ENCODE results near the gene ZNF84. TPM values are rescaled to one million over a fixed set of nuclear protein-coding genes. Genes with fewer than 3 reads are reported as not detected.

ZNF84 gene
- total RNA-seq (2014; rRNA removed; shearing (Covaris generic)), result 13.4 and 14.3 TPM in 2 replicates
- polyA plus RNA-seq (2015; cell fraction: cytosol; rRNA removed), result 7.2 and 10.4 TPM in 2 replicates
- polyA plus RNA-seq (2015; cell fraction: nucleus; rRNA removed), result 39.0 and 42.5 TPM in 2 replicates

DNA sequence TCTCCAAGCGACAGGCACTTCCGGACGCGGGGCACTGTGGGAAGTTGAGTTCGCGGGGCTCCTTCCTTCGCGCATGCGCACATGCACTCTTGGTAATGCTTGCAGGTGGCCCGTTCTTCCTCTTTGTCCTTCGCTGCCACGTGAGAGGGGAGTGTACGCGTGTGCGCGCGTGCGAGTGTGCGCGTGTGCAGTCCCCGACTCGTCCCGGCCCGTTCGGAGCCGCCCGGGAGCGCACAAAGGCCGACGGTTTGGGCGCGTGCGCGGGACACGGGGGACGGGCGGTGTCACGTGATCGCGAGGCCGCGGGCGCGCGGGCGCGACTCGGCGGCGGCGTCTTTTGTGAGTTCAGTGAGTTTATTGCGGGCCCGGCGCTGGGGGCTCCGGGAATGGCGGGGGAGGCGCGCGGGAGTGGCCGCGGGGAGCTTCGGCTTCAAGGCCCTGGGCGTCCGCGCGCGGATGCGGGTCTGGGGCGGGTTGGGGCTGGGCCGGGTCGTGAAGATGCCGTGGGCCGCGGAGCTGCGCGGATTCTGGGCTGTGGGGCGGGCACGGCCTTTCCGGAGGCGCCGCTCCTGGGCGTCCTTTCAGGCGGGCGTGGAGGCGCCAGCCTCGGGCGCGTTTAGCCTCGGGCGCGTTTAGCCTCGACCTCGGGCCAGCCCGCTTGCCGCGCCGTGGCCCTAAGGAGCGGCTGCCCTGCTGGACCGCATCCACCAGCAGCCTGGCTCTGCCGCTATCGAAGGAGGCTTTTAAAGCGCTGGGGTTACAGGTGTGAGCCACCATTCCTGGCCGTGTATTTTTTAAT lies at the start of gene ZNF84:
Gene ZNF84 (plus strand): TSS at position 303 of the 799 bp plus-strand sequence. CDS start 3,959 bp downstream, outside the sequence.
- DNase-seq (ENCODE audit: low read depth), result peak; percentile 96

DNA sequence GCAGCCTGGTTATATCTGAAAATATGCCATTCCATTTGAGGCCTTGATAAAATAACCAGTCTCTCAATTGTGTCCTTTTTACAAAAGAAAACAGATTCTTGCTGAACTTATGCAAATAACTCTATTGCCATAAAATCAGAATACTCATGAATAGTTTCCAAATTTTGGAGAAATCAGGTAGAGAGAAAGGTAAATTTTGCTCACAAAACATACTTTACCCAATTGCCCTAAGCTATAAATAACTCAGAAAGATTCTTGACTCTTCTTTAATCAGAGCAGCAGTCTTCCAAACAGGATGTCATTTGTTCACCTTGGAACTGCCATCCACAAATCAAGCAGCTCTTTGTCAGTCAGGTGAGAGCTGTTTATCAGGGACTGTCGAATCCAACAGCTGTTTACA lies 38.6 kb upstream of the ZNF84 start:
- DNase-seq (ENCODE audit: low read depth), result no peak

DNA sequence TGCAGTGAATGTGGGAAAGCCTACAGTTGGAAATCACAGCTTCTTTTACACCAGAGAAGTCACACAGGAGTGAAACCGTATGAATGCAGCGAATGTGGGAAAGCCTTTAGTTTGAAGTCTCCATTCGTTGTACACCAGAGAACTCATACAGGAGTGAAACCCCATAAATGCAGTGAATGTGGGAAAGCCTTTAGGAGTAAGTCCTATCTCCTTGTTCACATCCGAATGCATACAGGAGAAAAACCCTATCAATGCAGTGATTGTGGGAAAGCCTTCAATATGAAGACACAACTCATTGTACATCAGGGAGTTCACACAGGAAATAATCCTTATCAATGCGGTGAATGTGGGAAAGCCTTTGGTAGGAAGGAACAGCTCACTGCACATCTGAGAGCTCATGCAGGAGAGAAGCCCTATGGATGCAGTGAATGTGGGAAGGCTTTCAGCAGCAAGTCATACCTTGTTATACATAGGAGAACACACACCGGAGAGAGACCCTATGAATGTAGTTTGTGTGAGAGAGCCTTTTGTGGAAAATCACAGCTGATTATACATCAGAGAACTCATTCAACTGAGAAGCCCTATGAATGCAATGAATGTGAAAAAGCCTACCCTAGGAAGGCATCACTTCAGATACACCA lies 26.5 kb upstream of the ZNF84 start:
- no peak for DNase-seq (ENCODE audit: low read depth)

DNA sequence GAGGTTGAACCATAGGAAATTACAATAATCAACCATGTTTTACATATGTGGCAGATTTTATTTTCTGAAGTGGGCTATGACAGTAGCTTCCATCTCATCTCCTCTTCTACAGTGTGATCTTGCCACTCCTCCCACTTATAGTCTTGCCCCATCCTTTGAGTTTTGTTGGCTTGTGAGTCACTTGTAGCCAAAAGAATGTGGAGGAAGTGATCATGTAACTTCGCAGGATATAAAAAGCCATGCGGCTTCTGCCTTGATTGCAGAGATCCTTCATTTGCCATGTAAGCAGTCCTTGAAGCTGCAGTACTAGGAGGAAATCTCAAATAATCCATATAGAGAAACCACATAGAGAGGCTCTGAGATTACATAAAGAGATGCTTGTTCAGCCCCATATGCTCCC lies 13.7 kb upstream of the ZNF84 start:
- peak; percentile 45 for DNase-seq (ENCODE audit: low read depth)

DNA sequence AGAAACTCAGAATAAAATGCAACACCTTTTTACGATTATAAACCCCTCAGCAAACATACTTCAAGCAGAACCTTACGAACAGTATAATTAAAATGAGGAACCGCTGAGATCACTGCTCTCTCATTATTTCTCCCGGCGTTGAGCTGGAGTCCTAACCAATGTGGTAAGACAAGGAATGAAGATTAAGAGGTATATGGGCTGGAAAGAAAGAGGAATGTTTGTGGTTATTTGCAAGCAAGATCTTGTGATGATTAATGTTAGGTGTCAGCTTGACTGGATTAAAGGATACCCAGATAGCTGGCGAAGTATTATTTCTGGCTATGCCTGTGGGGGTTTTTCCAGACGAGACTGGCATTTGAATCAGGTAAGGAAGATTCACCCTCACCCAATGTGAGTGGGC lies 10.3 kb upstream of the ZNF84 start:
- DNase-seq (ENCODE audit: low read depth), result peak; percentile 6

DNA sequence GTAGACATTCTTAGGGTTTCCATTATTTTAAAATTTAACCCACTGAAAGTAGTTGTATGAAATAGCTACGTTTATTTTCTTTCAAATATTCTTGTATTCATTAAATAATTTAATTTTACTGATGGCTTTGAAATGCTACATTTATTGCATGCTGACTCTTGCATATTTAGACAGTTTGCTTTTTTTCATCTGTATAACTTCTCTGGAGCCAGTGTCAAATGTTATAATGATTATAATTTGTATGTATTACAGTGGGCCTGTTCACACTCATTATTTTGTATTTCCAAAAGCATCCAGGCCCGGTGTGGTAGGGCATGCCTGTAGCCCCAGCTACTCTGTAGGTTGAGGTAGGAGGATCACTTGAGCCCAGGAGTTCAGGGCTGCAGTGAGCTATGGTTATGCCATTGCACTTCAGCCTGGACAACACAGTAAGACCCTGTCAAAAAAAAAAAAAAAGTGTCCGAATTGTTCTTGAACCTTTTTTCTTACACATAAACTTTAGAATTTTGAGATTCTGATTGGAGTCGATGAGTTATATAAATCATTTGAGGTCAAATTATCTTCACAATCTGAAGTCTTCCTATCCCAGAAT lies 905 bp downstream of the ZNF84 start:
- DNase-seq (ENCODE audit: low read depth), result no peak

DNA sequence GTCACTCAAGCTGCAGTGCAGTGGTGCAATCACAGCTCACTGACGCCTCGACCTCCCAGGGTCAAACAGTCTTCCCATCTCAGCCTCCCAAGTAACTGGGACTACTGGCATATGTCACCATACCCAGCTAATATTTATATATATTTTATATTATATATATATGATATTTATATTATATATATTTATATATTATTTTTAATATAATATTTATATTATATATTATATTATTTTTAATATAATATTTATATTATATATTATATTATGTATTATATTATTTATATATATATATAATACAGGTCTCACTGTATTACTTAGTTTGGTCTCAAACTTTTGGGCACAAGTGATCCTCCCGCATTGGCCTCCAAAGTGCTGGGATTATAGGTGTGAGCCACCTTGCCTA lies 9.4 kb downstream of the ZNF84 start:
- DNase-seq (ENCODE audit: low read depth), result no peak

DNA sequence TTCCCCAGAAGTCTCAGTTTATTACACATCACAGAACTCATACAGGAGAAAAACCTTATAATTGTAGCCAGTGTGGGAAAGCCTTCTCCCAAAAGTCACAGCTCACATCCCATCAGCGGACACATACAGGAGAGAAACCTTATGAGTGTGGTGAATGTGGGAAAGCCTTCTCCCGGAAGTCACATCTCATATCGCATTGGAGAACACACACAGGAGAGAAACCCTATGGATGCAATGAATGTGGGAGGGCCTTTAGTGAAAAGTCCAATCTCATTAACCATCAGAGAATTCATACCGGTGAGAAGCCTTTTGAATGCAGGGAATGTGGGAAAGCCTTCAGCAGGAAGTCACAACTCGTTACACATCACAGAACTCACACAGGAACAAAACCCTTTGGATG lies 20.1 kb downstream of the ZNF84 start:
- no peak for DNase-seq (ENCODE audit: low read depth)

DNA sequence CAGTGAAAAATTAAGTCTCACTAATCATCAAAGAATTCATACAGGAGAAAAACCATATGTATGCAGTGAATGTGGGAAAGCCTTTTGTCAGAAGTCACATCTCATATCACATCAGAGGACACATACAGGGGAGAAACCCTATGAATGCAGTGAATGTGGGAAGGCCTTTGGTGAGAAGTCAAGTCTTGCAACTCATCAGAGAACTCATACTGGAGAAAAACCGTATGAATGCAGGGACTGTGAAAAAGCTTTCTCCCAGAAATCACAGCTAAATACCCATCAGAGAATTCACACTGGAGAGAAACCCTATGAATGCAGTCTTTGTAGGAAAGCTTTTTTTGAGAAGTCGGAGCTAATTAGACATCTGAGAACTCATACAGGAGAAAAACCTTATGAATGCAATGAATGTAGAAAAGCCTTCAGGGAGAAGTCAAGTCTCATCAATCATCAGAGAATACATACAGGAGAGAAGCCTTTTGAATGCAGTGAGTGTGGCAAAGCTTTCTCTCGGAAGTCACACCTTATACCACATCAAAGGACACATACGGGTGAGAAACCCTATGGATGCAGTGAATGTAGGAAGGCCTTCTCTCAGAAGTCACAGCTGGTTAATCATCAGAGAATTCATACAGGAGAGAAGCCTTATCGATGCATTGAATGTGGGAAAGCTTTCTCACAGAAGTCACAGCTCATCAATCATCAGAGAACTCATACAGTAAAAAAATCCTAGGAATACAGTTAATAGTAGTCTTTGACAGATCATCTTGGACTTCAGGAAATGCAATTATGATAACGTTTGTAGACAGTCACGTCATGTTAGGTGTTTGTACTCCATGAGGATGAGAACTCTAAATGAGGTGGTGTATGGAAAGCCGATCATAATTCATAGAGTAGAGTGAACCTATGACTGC lies 21.1 kb downstream of the ZNF84 start:
- peak; percentile 12 for DNase-seq (ENCODE audit: low read depth)

DNA sequence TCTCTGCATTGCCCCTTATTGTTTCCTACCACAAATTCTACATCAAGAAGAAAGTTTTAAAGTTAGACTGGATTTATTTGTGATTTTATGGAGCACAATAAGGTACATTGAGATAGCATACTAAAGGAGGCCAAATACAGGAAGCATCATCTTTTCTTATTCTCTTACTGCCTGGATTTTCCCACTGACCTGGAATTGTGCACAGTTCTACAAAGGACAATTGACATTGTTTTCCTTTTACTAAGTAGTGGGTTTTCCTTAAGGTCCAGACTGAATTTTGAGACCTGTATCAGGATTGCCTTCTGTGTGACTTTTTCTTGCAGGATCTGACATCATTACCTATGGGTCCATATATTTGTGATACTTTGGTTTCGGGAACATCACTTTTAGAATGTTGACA lies 24.6 kb downstream of the ZNF84 start:
- DNase-seq (ENCODE audit: low read depth), result no peak

DNA sequence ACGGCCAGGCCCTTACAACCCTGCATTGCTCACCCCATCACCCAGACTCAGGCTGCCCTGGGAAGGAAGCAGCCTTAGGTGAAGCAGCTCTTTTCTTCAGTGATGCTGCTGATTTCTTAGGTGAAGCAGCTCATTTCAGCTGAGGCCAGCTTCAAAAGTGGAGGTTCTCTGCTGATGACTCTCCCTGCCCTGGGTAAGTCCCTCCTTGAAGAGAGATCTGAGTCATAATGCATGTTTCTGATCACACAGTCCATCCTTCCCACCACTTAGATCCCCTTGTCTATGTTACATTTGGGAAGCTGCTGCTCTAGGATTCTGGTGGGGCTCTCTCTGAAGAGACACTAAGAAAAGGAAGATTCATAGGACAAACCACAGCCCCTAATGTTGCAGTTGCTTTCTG lies 26.2 kb downstream of the ZNF84 start:
- DNase-seq (ENCODE audit: low read depth), result no peak

DNA sequence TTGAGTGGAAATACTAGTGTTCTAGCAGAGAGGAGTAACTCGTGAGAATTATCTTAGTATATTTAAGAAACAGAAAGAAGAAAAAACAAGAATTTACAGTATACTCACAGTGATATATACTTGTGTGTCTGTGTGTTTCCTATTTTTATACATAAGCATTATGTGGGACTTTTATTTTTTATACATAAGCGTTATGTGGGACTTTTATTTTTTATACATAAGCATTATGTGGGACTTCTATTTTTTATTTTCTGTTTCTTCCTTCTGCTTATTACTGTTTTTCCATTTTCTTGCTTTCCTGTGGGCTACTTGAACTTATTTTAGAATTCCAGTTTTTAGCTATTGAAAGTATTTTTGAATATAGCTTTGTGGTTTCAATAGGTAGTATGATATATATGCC lies 36.5 kb downstream of the ZNF84 start:
- DNase-seq (ENCODE audit: low read depth), result no peak

DNA sequence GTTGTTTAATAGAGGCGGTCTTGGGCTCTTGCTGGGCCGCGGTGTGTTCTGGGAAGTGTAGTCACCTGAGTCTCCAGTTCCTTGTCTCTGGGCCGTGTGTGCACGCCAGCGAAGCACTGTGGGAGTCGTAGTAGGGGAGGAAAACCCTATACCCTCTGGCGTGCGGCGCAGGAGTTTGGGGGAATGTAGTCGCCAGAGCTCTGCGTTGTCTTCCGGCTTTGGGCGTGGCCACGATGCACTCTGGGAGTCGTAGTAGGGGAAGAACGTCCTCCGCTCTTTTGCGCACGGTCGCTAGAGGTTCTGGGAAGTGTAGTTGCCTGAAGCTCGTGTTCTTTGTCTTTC lies 42.7 kb downstream of the ZNF84 start:
- peak; percentile 98 for DNase-seq (ENCODE audit: low read depth)

DNA sequence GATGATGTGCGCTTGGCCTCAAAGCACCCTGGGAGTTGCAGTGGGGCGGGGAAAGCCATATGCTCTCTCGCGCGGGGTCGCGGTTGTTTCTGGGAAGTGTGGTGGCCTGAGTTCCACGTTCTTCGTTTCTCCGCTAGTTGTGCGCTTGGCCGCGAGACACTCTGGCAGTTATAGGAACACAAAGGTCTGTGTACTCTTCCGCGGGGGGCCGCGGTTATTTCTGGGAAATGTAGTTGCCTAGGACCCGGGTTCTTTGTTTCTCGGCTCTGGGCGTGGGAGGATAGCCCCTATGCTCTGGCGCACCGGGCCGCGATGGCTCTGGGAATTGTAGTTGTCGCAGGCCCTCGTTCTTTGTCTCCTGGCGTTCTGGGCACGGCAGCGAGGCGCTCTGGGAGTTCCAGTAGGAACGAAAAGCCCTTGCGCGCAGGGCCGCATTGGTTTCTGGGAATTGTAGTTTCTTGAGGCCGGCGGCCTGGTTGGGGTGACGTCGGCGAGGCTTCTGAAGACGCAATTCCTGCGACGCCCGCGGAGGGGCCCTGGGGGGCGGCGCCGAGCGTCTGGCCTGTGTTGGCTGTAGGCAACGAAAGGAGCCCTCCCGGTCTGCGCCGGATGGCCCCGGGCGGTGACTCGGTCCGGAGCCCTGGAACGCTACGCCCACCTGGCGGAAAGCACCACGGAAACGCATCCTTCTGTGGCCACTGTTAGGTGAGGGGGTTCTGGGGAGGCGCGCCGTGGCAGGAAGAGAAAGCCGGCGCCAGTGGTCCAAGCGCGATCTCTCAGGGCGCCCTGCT lies 43.3 kb downstream of the ZNF84 start, which contains the start of gene ZNF140:
Gene ZNF140 (plus strand): TSS at position 556 of the 791 bp plus-strand sequence. CDS start 398 bp downstream, outside the sequence.
- DNase-seq (ENCODE audit: low read depth), result peak; percentile 95

DNA sequence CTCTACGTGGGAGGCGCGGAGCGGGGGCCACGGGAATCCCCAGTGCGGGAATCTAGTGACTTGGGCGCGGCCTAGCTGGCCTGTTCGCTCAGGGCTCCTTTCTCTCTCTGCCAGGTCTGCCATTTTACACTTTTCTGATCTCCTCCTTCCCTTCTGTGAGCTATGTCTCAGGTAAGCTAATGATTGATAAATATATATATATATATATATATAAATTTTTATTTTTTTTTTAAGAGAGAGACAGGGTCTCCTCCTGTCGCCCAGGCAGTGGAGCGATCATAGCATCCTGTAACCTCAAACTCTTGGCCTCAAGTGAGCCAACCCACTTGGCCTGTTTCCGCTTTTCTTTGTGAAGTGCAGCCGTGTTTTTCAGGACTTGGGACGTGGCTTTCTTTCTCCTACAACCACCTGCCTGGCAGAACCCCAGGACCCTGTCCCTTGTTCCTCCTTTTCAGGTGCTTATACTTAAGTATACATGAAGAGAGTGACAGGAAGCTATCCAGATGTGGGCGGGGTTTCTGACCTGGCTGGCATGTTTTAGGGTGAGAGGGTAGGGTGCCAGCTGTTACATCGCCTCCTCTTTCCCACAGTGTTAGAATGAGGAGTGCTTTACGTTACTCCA lies 44.0 kb downstream of the ZNF84 start:
- DNase-seq (ENCODE audit: low read depth), result no peak

DNA sequence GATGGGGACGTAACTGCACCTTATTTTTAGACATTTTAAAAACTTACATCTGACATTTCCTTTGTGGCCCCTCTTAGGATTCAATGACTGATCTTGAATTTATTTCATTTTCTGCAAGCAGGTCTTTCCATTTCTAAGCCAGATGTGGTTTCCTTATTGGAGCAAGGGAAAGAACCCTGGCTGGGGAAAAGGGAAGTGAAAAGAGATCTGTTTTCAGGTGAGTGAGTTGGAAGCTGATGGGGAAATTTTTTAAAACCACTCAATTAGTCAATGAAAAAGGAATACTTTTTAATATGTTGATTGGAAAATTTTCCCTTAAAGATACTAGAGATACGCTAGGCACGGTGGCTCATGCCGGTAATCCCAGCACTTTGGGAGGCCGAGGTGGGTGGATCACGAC lies 46.0 kb downstream of the ZNF84 start:
- DNase-seq (ENCODE audit: low read depth), result no peak

DNA sequence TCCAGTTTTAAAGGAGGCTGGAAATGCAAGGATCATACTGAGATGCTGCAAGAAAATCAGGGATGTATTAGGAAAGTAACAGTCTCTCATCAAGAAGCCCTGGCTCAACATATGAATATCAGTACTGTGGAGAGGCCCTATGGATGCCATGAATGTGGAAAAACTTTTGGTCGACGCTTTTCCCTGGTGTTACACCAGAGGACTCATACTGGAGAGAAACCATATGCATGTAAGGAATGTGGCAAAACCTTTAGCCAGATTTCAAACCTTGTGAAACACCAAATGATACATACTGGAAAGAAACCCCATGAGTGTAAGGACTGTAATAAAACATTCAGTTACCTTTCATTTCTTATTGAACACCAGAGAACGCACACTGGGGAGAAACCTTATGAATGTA lies 68.3 kb downstream of the ZNF84 start:
- DNase-seq (ENCODE audit: low read depth), result peak; percentile 2

DNA sequence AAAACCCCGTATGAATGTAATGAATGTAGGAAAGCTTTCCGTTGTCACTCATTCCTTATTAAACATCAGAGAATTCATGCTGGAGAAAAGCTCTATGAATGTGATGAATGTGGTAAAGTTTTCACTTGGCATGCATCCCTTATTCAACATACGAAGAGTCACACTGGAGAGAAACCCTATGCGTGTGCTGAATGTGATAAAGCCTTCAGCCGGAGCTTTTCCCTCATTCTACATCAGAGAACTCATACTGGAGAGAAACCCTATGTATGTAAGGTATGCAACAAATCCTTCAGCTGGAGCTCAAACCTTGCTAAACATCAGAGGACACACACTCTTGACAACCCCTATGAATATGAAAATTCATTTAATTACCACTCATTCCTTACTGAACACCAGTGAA lies 68.9 kb downstream of the ZNF84 start:
- peak; percentile 8 for DNase-seq (ENCODE audit: low read depth)

DNA sequence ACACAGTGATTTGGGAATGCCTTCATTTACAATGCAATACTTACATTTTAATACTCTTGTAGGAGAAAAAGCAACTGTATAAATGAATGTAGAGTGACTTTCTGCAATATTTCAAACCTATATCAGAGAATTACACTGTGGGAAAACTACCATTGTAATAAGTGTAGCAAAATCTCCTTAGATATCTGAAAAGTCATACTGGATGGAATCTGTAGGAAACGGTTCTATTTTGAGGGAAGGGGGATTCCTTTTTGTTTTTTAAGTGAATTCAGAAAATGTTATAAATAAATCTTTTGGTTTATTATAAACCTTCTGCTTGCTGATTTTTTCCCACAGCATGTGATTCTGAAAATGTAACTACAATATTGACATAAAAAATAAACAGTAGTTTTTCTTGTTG lies 69.8 kb downstream of the ZNF84 start:
- no peak for DNase-seq (ENCODE audit: low read depth)

DNA sequence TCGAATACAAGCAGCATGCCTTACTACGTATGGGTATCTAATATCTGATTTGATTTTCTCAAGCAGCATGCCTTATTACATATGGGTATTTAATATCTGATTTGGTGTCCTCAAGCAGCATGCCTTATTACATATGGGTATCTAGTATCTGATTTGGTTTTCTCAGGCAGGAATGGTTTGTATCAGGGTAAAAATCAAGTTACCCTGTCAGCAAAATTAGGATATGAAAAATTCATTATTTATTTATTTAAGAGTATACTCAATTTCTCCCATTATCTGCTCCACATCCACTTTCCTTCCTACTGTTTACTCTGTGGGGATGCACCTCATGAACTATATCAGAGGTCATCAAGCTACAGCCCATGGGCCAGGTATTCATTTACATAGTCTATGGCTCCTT lies 70.8 kb downstream of the ZNF84 start:
- no peak for DNase-seq (ENCODE audit: low read depth)

Data from HT1080 (cell line).